HL-60/S4 treated with phorbol 12-myristate 13-acetate at 8.2 ng/mL for 4 days and 3 days (cell line): Measurements from ENCODE around the gene GPRIN2.
"Not testable (repeated sequence)": the region's sequence is repeated elsewhere in the genome, so short reads cannot be mapped to it uniquely, and the experiment has no call there.

ENCODE experiments used
- in situ Hi-C: fragments of 300-500 bp; cut with MboI; formaldehyde crosslinking; loops from 2 replicates; pipeline ENCODE4 v1.15.0; 2022; ENCODE audit warnings: low sequenced_read_pairs

The GPRIN2 gene

GRCh38 chr10:46556515-46557318 lies at the start of gene GPRIN2:
GPRIN2 (minus strand) TSS chr10:46556658; CDS start chr10:46550736, 5,922 bp downstream.
- in situ Hi-C loops: no loop called here

- in situ Hi-C loops: not testable (repeated sequence)
Measured at GRCh38 chr10:46600516-46600915, 44.1 kb upstream of the GPRIN2 start.

GRCh38 chr10:46597616-46598246 lies 41.3 kb upstream of the GPRIN2 start:
- in situ Hi-C loops: not testable (repeated sequence)

- in situ Hi-C loops: not testable (repeated sequence)
Measured at GRCh38 chr10:46596570-46596969, 40.1 kb upstream of the GPRIN2 start.

- in situ Hi-C loops: not testable (repeated sequence)
Measured at GRCh38 chr10:46594453-46595063, 38.1 kb upstream of the GPRIN2 start.

- in situ Hi-C loops: not testable (repeated sequence)
Measured at GRCh38 chr10:46593307-46593706, 36.8 kb upstream of the GPRIN2 start.

- in situ Hi-C loops: not testable (repeated sequence)
Measured at GRCh38 chr10:46591053-46591452, 34.6 kb upstream of the GPRIN2 start.

- in situ Hi-C loops: not testable (repeated sequence)
Measured at GRCh38 chr10:46589589-46589988, 33.1 kb upstream of the GPRIN2 start.

- in situ Hi-C loops: not testable (repeated sequence)
Measured at GRCh38 chr10:46588221-46588620, 31.8 kb upstream of the GPRIN2 start.

- in situ Hi-C loops: not testable (repeated sequence)
Measured at GRCh38 chr10:46587546-46587945, 31.1 kb upstream of the GPRIN2 start.

- in situ Hi-C loops: not testable (repeated sequence)
Measured at GRCh38 chr10:46585246-46585645, 28.8 kb upstream of the GPRIN2 start.

GRCh38 chr10:46584196-46584595 lies 27.7 kb upstream of the GPRIN2 start:
- in situ Hi-C loops: not testable (repeated sequence)

- in situ Hi-C loops: not testable (repeated sequence)
Measured at GRCh38 chr10:46582568-46582967, 26.1 kb upstream of the GPRIN2 start.

GRCh38 chr10:46581997-46582396 lies 25.5 kb upstream of the GPRIN2 start:
- in situ Hi-C loops: not testable (repeated sequence)

- in situ Hi-C loops: not testable (repeated sequence)
Measured at GRCh38 chr10:46579378-46579777, 22.9 kb upstream of the GPRIN2 start.

- in situ Hi-C loops: not testable (repeated sequence)
Measured at GRCh38 chr10:46578474-46579178, 22.2 kb upstream of the GPRIN2 start, which contains the start of gene SYT15. SYT15 (plus strand) TSS chr10:46579128; CDS start chr10:46579169, 41 bp downstream.

- in situ Hi-C loops: not testable (repeated sequence)
Measured at GRCh38 chr10:46577624-46578473, 21.4 kb upstream of the GPRIN2 start.

- in situ Hi-C loops: not testable (repeated sequence)
Measured at GRCh38 chr10:46573884-46574283, 17.4 kb upstream of the GPRIN2 start.

- in situ Hi-C loops: not testable (repeated sequence)
Measured at GRCh38 chr10:46573314-46573713, 16.9 kb upstream of the GPRIN2 start.

- in situ Hi-C loops: not testable (repeated sequence)
Measured at GRCh38 chr10:46572765-46573164, 16.3 kb upstream of the GPRIN2 start.
